Tibial artery (tissue), 4 donors: ENCODE results near the gene RPA3.

Experiments
- DNase-seq, 2 donors: peaks; one replicate each; pipeline ENCODE4 v3.0.0-alpha.2; 2019
- H3K27ac ChIP-seq, 2 donors: fragments of 200-600 bp; sonication (generic) in 1 of 2; 1 replicate in 1 of 2; 2 replicates in 1 of 2; pipeline ENCODE4 v1.5.1; 2018 to 2019; ENCODE audit warnings: mild to moderate bottlenecking in 1 of 2
- H3K27me3 ChIP-seq, 2 donors: fragments of 200-600 bp; sonication (generic) in 1 of 2; one replicate each; pipeline versions ENCODE4 v1.5.1 to v1.6.0; 2016 to 2019
- H3K36me3 ChIP-seq, 3 donors: fragments of 200-600 bp; sonication (generic) in 2 of 3; one replicate each; pipeline ENCODE4 v1.5.1; 2016 to 2019; ENCODE audit warnings: mild to moderate bottlenecking in 2 of 3
- H3K4me1 ChIP-seq, 4 donors: fragments of 200-600 bp; sonication (generic) in 2 of 4; 1 replicate in 3 of 4; 2 replicates in 1 of 4; pipeline ENCODE4 v1.5.1; 2016 to 2019
- H3K4me3 ChIP-seq, 2 donors: fragments of 200-600 bp; sonication (generic) in 1 of 2; 1 replicate in 1 of 2; 2 replicates in 1 of 2; pipeline ENCODE4 v1.5.1; 2018 to 2019; ENCODE audit warnings: mild to moderate bottlenecking in 2 of 2
- H3K9me3 ChIP-seq, 3 donors: fragments of 200-600 bp; sonication (generic) in 1 of 3; one replicate each; pipeline ENCODE4 v1.5.1; 2016 to 2019
- CTCF ChIP-seq, 2 experiments: fragments of 200-600 bp in 1 of 2; fragments of 450-650 bp in 1 of 2; IDR thresholded peaks; one replicate each; pipeline ENCODE4 v1.5.1; 2017 to 2019; ENCODE audit warnings: antibody characterized with exemption in 2 of 2, mild to moderate bottlenecking in 1 of 2, moderate library complexity in 1 of 2
- intact Hi-C: fragments of 100-400 bp; cut with DNase I; formaldehyde crosslinking; loops from one replicate; pipeline ENCODE4 v1.15.0; 2023; ENCODE audit warnings: low total_unique reads

RPA3 gene

GRCh38 chr7:7706101-7706511, 12.3 kb downstream of the RPA3 start:
- intact Hi-C loops, result no loop called here
- no peak for TF ChIP-seq CTCF (IDR thresholded peaks at IDR 0.05)
- no peak for DNase-seq
- Histone ChIP-seq H3K4me3 (no peak overlapping the region), H3K36me3 (no peaks in the 10 kb centered on the region), H3K4me1 (peaks cover 0 to 29% (median 5%) of the 10 kb centered on the region in 4 donors), H3K27ac (no peak overlapping the region), H3K27me3 (no peaks in the 10 kb centered on the region), H3K9me3 (no peaks in the 10 kb centered on the region)

- no peaks in the 10 kb centered on the region for H3K9me3 ChIP-seq
- no peak for DNase-seq
- no peak overlapping the region for H3K4me3 ChIP-seq
- intact Hi-C loops, result no loop called here
- no peak for TF ChIP-seq CTCF (IDR thresholded peaks at IDR 0.05)
- no peak overlapping the region for H3K27ac ChIP-seq
- no peaks in the 10 kb centered on the region for H3K36me3 ChIP-seq
- H3K27me3 ChIP-seq, result no peaks in the 10 kb centered on the region
- H3K4me1 ChIP-seq, result peaks cover 0 to 35% (median 5%) of the 10 kb centered on the region in 4 donors
These were observed 13.1 kb downstream of the RPA3 start for GRCh38 chr7:7705318-7705717.

GRCh38 chr7:7704867-7705266, 13.5 kb downstream of the RPA3 start:
- Histone ChIP-seq H3K27me3 (no peaks in the 10 kb centered on the region), H3K36me3 (no peaks in the 10 kb centered on the region), H3K4me1 (peaks cover 0 to 39% (median 5%) of the 10 kb centered on the region in 4 donors), H3K4me3 (no peak overlapping the region), H3K27ac (no peak overlapping the region), H3K9me3 (no peaks in the 10 kb centered on the region)
- intact Hi-C loops, result no loop called here
- TF ChIP-seq CTCF (IDR thresholded peaks at IDR 0.05), result no peak
- no peak for DNase-seq

DNA sequence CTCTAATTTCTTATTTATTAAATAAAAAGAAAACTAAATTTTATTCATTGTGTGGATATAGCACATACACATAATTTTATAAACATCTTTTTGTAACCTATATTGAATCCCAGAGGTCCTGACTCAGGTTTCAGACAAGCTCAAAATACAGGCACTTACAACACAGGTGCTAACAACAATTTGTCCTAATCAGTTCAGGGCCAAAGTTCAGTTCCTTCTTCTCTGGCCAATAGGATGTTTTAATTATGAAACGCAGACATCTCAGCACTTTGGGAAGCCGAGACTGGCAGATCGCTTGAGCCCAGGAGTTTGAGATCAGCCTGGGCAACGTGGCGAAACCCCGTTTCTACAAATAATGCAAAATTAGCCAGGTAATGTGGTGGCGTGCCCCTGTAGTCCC, 15.0 kb downstream of the RPA3 start:
- intact Hi-C loops, result loop anchor here (2.0 kb wide), 1 partner anchor 69 kb away; no protein-coding TSS in a partner anchor
- TF ChIP-seq CTCF (IDR thresholded peaks at IDR 0.05), result no peak
- Histone ChIP-seq H3K36me3 (no peaks in the 10 kb centered on the region), H3K27me3 (no peaks in the 10 kb centered on the region), H3K4me3 (no peak overlapping the region), H3K9me3 (no peaks in the 10 kb centered on the region), H3K4me1 (peaks cover 0 to 54% (median 13%) of the 10 kb centered on the region in 4 donors), H3K27ac (no peak overlapping the region)
- DNase-seq, result no peak

GRCh38 chr7:7702826-7703225, 15.6 kb downstream of the RPA3 start:
- H3K27me3 ChIP-seq, result no peaks in the 10 kb centered on the region
- H3K27ac ChIP-seq, result no peak overlapping the region
- H3K4me1 ChIP-seq, result peaks cover 0 to 54% (median 18%) of the 10 kb centered on the region in 4 donors
- no peak for DNase-seq
- no peak for TF ChIP-seq CTCF (IDR thresholded peaks at IDR 0.05)
- no peaks in the 10 kb centered on the region for H3K36me3 ChIP-seq
- intact Hi-C loops, result loop anchor here (2.0 kb wide), 1 partner anchor 68 kb away; no protein-coding TSS in a partner anchor
- no peak overlapping the region for H3K4me3 ChIP-seq
- H3K9me3 ChIP-seq, result no peaks in the 10 kb centered on the region

DNA sequence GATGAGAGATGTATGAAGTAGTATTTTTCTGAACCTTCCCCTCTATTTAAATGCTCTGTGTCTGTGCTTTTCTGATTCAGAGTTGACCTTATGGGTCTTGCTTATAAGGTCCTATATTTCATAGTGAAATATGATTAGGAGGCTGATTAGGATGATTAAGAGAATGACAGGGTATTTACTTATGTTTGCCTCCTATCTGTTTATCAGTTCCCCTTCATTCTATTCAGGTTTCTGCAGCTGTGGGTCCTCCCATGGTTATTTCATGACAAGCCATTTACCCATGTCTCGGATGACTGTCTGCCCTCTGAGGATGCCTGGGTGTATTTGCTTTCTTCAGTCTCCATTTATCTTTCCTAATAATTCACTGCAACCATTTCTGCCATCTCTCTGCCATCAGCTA, 16.9 kb downstream of the RPA3 start:
- intact Hi-C loops, result no loop called here
- DNase-seq, result no peak
- H3K27ac ChIP-seq, result no peak overlapping the region
- no peaks in the 10 kb centered on the region for H3K9me3 ChIP-seq
- H3K4me3 ChIP-seq, result no peak overlapping the region
- H3K36me3 ChIP-seq, result no peaks in the 10 kb centered on the region
- no peak for TF ChIP-seq CTCF (IDR thresholded peaks at IDR 0.05)
- no peaks in the 10 kb centered on the region for H3K27me3 ChIP-seq
- peaks cover 0 to 54% (median 28%) of the 10 kb centered on the region in 4 donors for H3K4me1 ChIP-seq
